NCI-H1694 treated with DMSO at 0.1 percent for 48 hours (cell line): ENCODE measurements around the gene EFHC1.
"Not testable (repeated sequence)": the region's sequence is repeated elsewhere in the genome, so short reads cannot be mapped to it uniquely, and the experiment has no call there.

ENCODE experiments used
- DNase-seq: peaks from one replicate; lab custom pipeline; 2025; lab: John Stamatoyannopoulos, UW

Gene EFHC1

GRCh38 chr6:52419809-52420667, at the start of gene EFHC1:
Gene EFHC1 (plus strand): TSS chr6:52420342. CDS start chr6:52420411, 69 bp downstream.
- peak; percentile 93 for DNase-seq

GRCh38 chr6:52371656-52372191, 48.4 kb upstream of the EFHC1 start:
- no peak for DNase-seq

GRCh38 chr6:52373151-52373690, 46.9 kb upstream of the EFHC1 start:
- no peak for DNase-seq

GRCh38 chr6:52374247-52374646, 45.9 kb upstream of the EFHC1 start:
- no peak for DNase-seq

- no peak for DNase-seq
Observed at GRCh38 chr6:52375780-52376556, 44.2 kb upstream of the EFHC1 start.

- no peak for DNase-seq
Observed at GRCh38 chr6:52376763-52377162, 43.4 kb upstream of the EFHC1 start.

GRCh38 chr6:52377538-52378221, 42.5 kb upstream of the EFHC1 start:
- DNase-seq, result no peak

GRCh38 chr6:52381249-52381648, 38.9 kb upstream of the EFHC1 start:
- no peak for DNase-seq

GRCh38 chr6:52384145-52384766, 35.9 kb upstream of the EFHC1 start:
- no peak for DNase-seq

- DNase-seq, result no peak
Observed at GRCh38 chr6:52385074-52385473, 35.1 kb upstream of the EFHC1 start.

- DNase-seq, result not testable (repeated sequence)
Observed at GRCh38 chr6:52388119-52388518, 32.0 kb upstream of the EFHC1 start.

- no peak for DNase-seq
Observed at GRCh38 chr6:52388790-52389189, 31.4 kb upstream of the EFHC1 start.

GRCh38 chr6:52389264-52389625, 30.9 kb upstream of the EFHC1 start:
- no peak for DNase-seq

- DNase-seq, result no peak
Observed at GRCh38 chr6:52389626-52390360, 30.3 kb upstream of the EFHC1 start.

- DNase-seq, result no peak
Observed at GRCh38 chr6:52390361-52390727, 29.8 kb upstream of the EFHC1 start.

GRCh38 chr6:52391599-52391998, 28.5 kb upstream of the EFHC1 start:
- DNase-seq, result no peak

GRCh38 chr6:52392944-52393343, 27.2 kb upstream of the EFHC1 start:
- DNase-seq, result no peak

- no peak for DNase-seq
Observed at GRCh38 chr6:52393780-52394179, 26.4 kb upstream of the EFHC1 start.

- DNase-seq, result no peak
Observed at GRCh38 chr6:52394251-52394666, 25.9 kb upstream of the EFHC1 start.

GRCh38 chr6:52395969-52396368, 24.2 kb upstream of the EFHC1 start:
- DNase-seq, result no peak
